Measurements from ENCODE around the gene MED27. TPM values are rescaled to one million over a fixed set of nuclear protein-coding genes. Genes with fewer than 3 reads are reported as not detected.

Gene MED27, protein sequence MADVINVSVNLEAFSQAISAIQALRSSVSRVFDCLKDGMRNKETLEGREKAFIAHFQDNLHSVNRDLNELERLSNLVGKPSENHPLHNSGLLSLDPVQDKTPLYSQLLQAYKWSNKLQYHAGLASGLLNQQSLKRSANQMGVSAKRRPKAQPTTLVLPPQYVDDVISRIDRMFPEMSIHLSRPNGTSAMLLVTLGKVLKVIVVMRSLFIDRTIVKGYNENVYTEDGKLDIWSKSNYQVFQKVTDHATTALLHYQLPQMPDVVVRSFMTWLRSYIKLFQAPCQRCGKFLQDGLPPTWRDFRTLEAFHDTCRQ
- total RNA-seq (2021; ENCODE audit: unreplicated experiment) (24.4 TPM), Bru-seq, nascent RNA (percentile 68 among the genes with signal in this experiment), BruChase-seq, experiment 1, labeled RNA remaining after a 2-hour chase (percentile 54 among the genes with signal in this experiment), BruChase-seq, experiment 2, labeled RNA remaining after a 6-hour chase (percentile 53 among the genes with signal in this experiment)
- 23.7 TPM for polyA plus RNA-seq (2012; ENCODE audit: insufficient read length)
- long read RNA-seq, transcript MED27-201 (8 exons, 1,431 nt), result major isoform, 17 of 28 reads
- long read RNA-seq, partial matches to known transcripts, result 2 of 28 reads
- long read RNA-seq, other reads (novel, unspliced or antisense), result 8 of 28 reads

DNA sequence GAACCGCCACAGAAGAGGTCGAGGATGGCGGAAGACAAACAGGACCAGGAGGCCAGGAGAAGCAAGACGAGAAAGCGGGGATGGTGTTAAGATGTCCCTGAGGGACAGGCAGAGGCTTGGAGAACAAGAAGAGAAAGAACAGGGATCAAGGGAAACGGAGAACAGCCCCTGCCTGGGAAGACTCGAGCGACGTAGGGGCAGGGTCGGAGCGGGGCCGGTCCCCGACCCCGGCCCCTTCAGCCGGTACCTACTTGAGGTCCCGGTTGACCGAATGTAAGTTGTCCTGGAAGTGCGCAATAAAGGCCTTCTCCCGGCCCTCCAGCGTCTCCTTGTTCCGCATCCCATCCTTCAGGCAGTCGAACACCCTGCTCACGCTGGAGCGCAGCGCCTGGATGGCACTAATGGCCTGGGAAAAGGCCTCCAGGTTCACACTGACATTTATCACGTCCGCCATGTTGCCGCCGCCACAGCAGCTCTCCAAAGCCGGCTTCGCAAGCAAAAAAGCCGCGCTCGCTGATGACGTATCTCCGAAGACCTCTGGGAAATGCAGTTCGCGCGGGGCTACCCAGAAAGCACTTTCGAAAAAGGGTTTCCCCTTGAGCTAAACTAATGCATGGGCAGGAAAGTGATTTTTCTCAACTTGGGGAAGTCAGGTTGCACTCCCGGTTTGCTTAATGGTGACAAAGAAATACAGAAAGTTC is at the start of gene MED27:
TSS of gene MED27 (minus strand) at position 477 of the 701 bp plus-strand sequence. CDS start at position 454, 23 bp downstream.
- DNase-seq (ENCODE audit: low read depth, low spot score), result no peak
- TF ChIP-seq, protein P1, sequence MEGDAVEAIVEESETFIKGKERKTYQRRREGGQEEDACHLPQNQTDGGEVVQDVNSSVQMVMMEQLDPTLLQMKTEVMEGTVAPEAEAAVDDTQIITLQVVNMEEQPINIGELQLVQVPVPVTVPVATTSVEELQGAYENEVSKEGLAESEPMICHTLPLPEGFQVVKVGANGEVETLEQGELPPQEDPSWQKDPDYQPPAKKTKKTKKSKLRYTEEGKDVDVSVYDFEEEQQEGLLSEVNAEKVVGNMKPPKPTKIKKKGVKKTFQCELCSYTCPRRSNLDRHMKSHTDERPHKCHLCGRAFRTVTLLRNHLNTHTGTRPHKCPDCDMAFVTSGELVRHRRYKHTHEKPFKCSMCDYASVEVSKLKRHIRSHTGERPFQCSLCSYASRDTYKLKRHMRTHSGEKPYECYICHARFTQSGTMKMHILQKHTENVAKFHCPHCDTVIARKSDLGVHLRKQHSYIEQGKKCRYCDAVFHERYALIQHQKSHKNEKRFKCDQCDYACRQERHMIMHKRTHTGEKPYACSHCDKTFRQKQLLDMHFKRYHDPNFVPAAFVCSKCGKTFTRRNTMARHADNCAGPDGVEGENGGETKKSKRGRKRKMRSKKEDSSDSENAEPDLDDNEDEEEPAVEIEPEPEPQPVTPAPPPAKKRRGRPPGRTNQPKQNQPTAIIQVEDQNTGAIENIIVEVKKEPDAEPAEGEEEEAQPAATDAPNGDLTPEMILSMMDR (IDR thresholded peaks at IDR 0.05), result no peak
- TF ChIP-seq, protein P2, sequence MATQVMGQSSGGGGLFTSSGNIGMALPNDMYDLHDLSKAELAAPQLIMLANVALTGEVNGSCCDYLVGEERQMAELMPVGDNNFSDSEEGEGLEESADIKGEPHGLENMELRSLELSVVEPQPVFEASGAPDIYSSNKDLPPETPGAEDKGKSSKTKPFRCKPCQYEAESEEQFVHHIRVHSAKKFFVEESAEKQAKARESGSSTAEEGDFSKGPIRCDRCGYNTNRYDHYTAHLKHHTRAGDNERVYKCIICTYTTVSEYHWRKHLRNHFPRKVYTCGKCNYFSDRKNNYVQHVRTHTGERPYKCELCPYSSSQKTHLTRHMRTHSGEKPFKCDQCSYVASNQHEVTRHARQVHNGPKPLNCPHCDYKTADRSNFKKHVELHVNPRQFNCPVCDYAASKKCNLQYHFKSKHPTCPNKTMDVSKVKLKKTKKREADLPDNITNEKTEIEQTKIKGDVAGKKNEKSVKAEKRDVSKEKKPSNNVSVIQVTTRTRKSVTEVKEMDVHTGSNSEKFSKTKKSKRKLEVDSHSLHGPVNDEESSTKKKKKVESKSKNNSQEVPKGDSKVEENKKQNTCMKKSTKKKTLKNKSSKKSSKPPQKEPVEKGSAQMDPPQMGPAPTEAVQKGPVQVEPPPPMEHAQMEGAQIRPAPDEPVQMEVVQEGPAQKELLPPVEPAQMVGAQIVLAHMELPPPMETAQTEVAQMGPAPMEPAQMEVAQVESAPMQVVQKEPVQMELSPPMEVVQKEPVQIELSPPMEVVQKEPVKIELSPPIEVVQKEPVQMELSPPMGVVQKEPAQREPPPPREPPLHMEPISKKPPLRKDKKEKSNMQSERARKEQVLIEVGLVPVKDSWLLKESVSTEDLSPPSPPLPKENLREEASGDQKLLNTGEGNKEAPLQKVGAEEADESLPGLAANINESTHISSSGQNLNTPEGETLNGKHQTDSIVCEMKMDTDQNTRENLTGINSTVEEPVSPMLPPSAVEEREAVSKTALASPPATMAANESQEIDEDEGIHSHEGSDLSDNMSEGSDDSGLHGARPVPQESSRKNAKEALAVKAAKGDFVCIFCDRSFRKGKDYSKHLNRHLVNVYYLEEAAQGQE (IDR thresholded peaks at IDR 0.05; ENCODE audit: insufficient read depth in 1 of 2, low read depth in 2 of 2, low read length in 1 of 2), result no peak
- TF ChIP-seq TCF7L2 (IDR thresholded peaks at IDR 0.05; ENCODE audit: low read depth, low read length), result no peak
- 0 out of 2 replicates have a peak, but pooled peaks have one; percentile 36 for TF ChIP-seq POLR2AphosphoS5 (IDR thresholded peaks at IDR 0.05; ENCODE audit: low read depth, low read length)
- no peak for TF ChIP-seq SIN3A (IDR thresholded peaks at IDR 0.05; ENCODE audit: borderline replicate concordance, insufficient read depth, low read depth, low read length)
- H3K4me3 ChIP-seq (ENCODE audit: low read depth in 2 of 2, low read length in 2 of 2), result peak within 1 kb of the TSS; percentile 93 to 96
- ATAC-seq, result peak; percentile 97
- H3K9me3 ChIP-seq (ENCODE audit: control insufficient read depth, insufficient read depth, low read depth, low read length), result no peaks in the 10 kb centered on the region
- ChIA-PET POLR2A (interaction anchor here (0.7 kb wide), 1 partner anchor 104 kb away, joined by 7 read pairs; no protein-coding TSS in a partner anchor), CTCF (no interaction called here)
- in situ Hi-C loops (cut with HindIII; ENCODE audit: low pct_unique_long_range_greater_than_20kb, low sequenced_read_pairs) (no loop called here), intact Hi-C loops (cut with micrococcal nuclease; ENCODE audit: unreplicated experiment) (no loop called here)
- no peaks in the 10 kb centered on the region for H3K27me3 ChIP-seq (ENCODE audit: control insufficient read depth, insufficient read depth, low read length)
- peaks cover 13% of the 10 kb centered on the region for H3K4me1 ChIP-seq (ENCODE audit: control insufficient read depth, insufficient read depth, low read length)
- H3K36me3 ChIP-seq (ENCODE audit: control insufficient read depth, insufficient read depth, low read length), result no peaks in the 10 kb centered on the region; the same call in 1 of the 2 replicates
- peak within 1 kb of the TSS; percentile 81 for H3K27ac ChIP-seq (ENCODE audit: low read length)
- no TSS peak for BruUV-seq (replicated peaks)

DNA sequence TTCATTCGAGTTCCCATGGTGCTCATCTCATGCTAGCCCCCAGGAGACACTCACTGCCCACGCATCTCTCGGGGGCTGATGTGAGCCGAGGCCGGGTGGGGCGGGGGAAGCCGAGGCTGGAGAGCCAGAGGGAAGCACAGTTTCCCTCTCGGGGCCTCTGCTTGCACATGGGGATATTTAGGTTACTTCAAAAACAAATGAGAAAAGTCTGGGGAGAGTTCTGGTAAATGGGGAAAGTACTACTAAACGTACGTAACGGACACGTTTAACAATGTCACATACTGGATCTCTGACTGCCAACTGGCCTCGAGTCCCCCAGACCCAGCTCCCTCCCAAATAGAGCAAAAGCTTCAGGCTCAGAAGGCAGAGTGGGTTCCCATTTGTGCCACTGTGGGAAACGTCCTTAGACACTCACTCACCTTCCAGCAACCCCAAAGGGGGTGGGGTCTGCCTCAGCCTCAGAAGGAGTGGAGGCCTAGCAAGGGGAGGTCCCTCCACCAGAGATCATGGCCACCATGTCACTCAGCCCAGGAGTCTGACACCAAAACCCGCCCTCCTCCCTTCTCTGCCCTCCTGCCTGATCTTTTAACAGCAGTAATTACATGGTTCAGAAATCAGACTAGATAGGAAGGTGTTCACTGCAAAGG is 48.3 kb upstream of the MED27 start:
- H3K27me3 ChIP-seq (ENCODE audit: control insufficient read depth, insufficient read depth, low read length), result no peaks in the 10 kb centered on the region; the same call in 1 of the 2 replicates
- TF ChIP-seq, protein P2 (IDR thresholded peaks at IDR 0.05; ENCODE audit: insufficient read depth in 1 of 2, low read depth in 2 of 2, low read length in 1 of 2), result no peak
- TF ChIP-seq SIN3A (IDR thresholded peaks at IDR 0.05; ENCODE audit: borderline replicate concordance, insufficient read depth, low read depth, low read length), result no peak
- no peak for TF ChIP-seq TCF7L2 (IDR thresholded peaks at IDR 0.05; ENCODE audit: low read depth, low read length)
- no peak for TF ChIP-seq POLR2AphosphoS5 (IDR thresholded peaks at IDR 0.05; ENCODE audit: low read depth, low read length)
- TF ChIP-seq, protein P1 (IDR thresholded peaks at IDR 0.05), result no peak
- no peak for ATAC-seq
- no peaks in the 10 kb centered on the region for H3K4me1 ChIP-seq (ENCODE audit: control insufficient read depth, insufficient read depth, low read length)
- no peak overlapping the region for H3K4me3 ChIP-seq (ENCODE audit: low read depth in 2 of 2, low read length in 2 of 2)
- DNase-seq (ENCODE audit: low read depth, low spot score), result no peak
- POLR2A ChIA-PET, result no interaction called here
- intact Hi-C loops (cut with micrococcal nuclease; ENCODE audit: unreplicated experiment) (no loop called here), in situ Hi-C loops (cut with HindIII; ENCODE audit: low pct_unique_long_range_greater_than_20kb, low sequenced_read_pairs) (no loop called here)
- no TSS peak for BruUV-seq (replicated peaks)
- no peaks in the 10 kb centered on the region for H3K36me3 ChIP-seq (ENCODE audit: control insufficient read depth, insufficient read depth, low read length)
- no peaks in the 10 kb centered on the region for H3K9me3 ChIP-seq (ENCODE audit: control insufficient read depth, insufficient read depth, low read depth, low read length)
- H3K27ac ChIP-seq (ENCODE audit: low read length), result no peak overlapping the region
- CTCF ChIA-PET, result interaction anchor here (0.6 kb wide), 1 partner anchor 1115 kb away, joined by 8 read pairs; no protein-coding TSS in a partner anchor

All from Panc1 (cell line).